H1 (cell line): ENCODE data around the gene PPP1CA. TPM values are rescaled to one million over a fixed set of nuclear protein-coding genes. Genes with fewer than 3 reads are reported as not detected.

ENCODE experiments used
- BACH1 ChIP-seq: IDR thresholded peaks from 2 replicates; pipeline ENCODE4 v1.6.1; 2012; ENCODE audit warnings: low read length, improper control_type of control experiment
- CTBP2 ChIP-seq: IDR thresholded peaks from 2 replicates; pipeline ENCODE4 v1.7.0; 2011; ENCODE audit warnings: borderline replicate concordance, mild to moderate bottlenecking, moderate library complexity, mixed read lengths, low read length; ENCODE audit not compliant: insufficient read depth, insufficient read length
- E2F6 ChIP-seq: IDR thresholded peaks from 2 replicates; pipeline ENCODE4 v1.6.1; 2012; ENCODE audit warnings: inconsistent platforms
- MAX ChIP-seq: IDR thresholded peaks from 2 replicates; pipeline ENCODE4 v1.6.1; 2012; ENCODE audit warnings: inconsistent platforms
- POLR2A ChIP-seq, 2 experiments: IDR thresholded peaks; 1 replicate in 1 of 2; 2 replicates in 1 of 2; pipeline ENCODE4 v1.6.1; 2011; ENCODE audit warnings: low read depth in 2 of 2, low read length in 2 of 2, mild to moderate bottlenecking in 2 of 2; ENCODE audit errors: control extremely low read depth in 1 of 2
- RBBP5 ChIP-seq: IDR thresholded peaks from 2 replicates; pipeline ENCODE4 v1.7.1; 2012; ENCODE audit warnings: low read depth, mild to moderate bottlenecking, inconsistent platforms, low read length, moderate library complexity, borderline replicate concordance
- SP1 ChIP-seq: IDR thresholded peaks from 2 replicates; pipeline ENCODE4 v1.6.1; 2011; ENCODE audit warnings: low read depth, low read length
- SP2 ChIP-seq: IDR thresholded peaks from 2 replicates; pipeline ENCODE4 v1.6.1; 2012; ENCODE audit warnings: mild to moderate bottlenecking, low read length, inconsistent platforms
- SP4 ChIP-seq: IDR thresholded peaks from 2 replicates; pipeline ENCODE4 v1.6.1; 2012; ENCODE audit warnings: low read length, inconsistent platforms
- TAF1 ChIP-seq: IDR thresholded peaks from 2 replicates; pipeline ENCODE4 v1.6.1; 2011; ENCODE audit warnings: mild to moderate bottlenecking, low read depth, low read length
- polyA plus RNA-seq, 7 experiments: library from polyadenylated mRNA; depleted of rRNA in 3 of 7; stranded (reverse) in 5 of 7; unstranded in 2 of 7; fragments of >200 nt in 5 of 7; fragments of 200-250 nt in 2 of 7; gene quantifications; 1 replicate in 5 of 7; 2 replicates in 1 of 7; 4 replicates in 1 of 7; pipeline versions ENCODE4 v1.2.1 to v1.2.3, GENCODE V29; 2011 to 2013; ENCODE audit warnings: missing spikeins in 2 of 7, mixed read lengths in 2 of 7
- total RNA-seq: library from RNA; stranded (reverse); fragmentation: NEBNext Ultra II Directional; extraction: Animal tissue kit (Norgen Biotek cat#: 25700); gene quantifications from 2 replicates; pipeline ENCODE4 v1.2.1, GENCODE V29; 2021

The PPP1CA gene
- total and polyA plus RNA-seq, 2 of the 8 experiments (the other 6 are each of a cell fraction or from before 2014, with no cell fraction given) = 198 to 359 TPM

- TF ChIP-seq E2F6 (peak; percentile 71), POLR2A (IDR thresholded peaks at IDR 0.05; ENCODE audit: control extremely low read depth in 1 of 2, low read depth in 2 of 2, low read length in 2 of 2) (peak in 1 of 2 experiments; percentile 42; a peak in 1 of 3 replicates), BACH1 (no peak; the same call in 1 of the 2 replicates), MAX (peak; percentile 69; the same call in 1 of the 2 replicates), SP2 (no peak), CTBP2 (no peak), SP1 (peak; percentile 55; the same call in 1 of the 2 replicates), SP4 (peak; percentile 86; the same call in 1 of the 2 replicates), TAF1 (peak; percentile 37; the same call in 1 of the 2 replicates), RBBP5 (peak; percentile 69; the same call in 1 of the 2 replicates)
These were observed 19.2 kb upstream of the PPP1CA start (continued) for GRCh38 chr11:67420646-67421429.
